HepG2 (cell line): Measurements from ENCODE around the gene TMEM183A. TPM values are rescaled to one million over a fixed set of nuclear protein-coding genes. Genes with fewer than 3 reads are reported as not detected.

ENCODE experiments used
- ARID2 ChIP-seq: sonication (generic); formaldehyde crosslinking; IDR thresholded peaks from 2 replicates; pipeline ENCODE4 v1.8.1; 2022; ENCODE audit warnings: mild to moderate bottlenecking, missing genetic modification reagents, borderline replicate concordance
- ASH2L ChIP-seq: fragments of 300-600, 200-600 bp; sonication (generic); IDR thresholded peaks from 2 replicates; pipeline ENCODE4 v1.7.0; 2017; ENCODE audit warnings: low read depth, mild to moderate bottlenecking, moderate library complexity, mixed read lengths, low read length; ENCODE audit not compliant: insufficient read length
- ATF7-NPFF ChIP-seq: sonication (generic); formaldehyde crosslinking; IDR thresholded peaks from 2 replicates; pipeline ENCODE4 v1.8.1; 2023; ENCODE audit warnings: mild to moderate bottlenecking, low read depth, missing genetic modification reagents, moderate library complexity
- DNMT3B ChIP-seq: conservative IDR thresholded peaks from 2 replicates; pipeline ENCODE4 v1.6.1; 2016; ENCODE audit warnings: missing biosample characterization, control low read depth
- HDAC1 ChIP-seq: sonication (generic); formaldehyde crosslinking; IDR thresholded peaks from 2 replicates; pipeline ENCODE4 v1.5.1; 2020; ENCODE audit warnings: mild to moderate bottlenecking, missing genetic modification reagents
- HHEX ChIP-seq: IDR thresholded peaks from 2 replicates; pipeline ENCODE4 v1.6.1; 2016; ENCODE audit warnings: control low read depth
- HNRNPLL ChIP-seq: fragments of 200-400 bp; formaldehyde crosslinking; IDR thresholded peaks from 2 replicates; pipeline ENCODE4 v1.6.1; 2017; ENCODE audit warnings: mild to moderate bottlenecking, low read depth, low read length; ENCODE audit not compliant: poor library complexity, severe bottlenecking
- ISL2 ChIP-seq: sonication (generic); formaldehyde crosslinking; IDR thresholded peaks from 2 replicates; pipeline ENCODE4 v1.5.0; 2020; ENCODE audit warnings: missing genetic modification reagents
- MXD4 ChIP-seq: IDR thresholded peaks from 2 replicates; pipeline ENCODE4 v1.6.1; 2016; ENCODE audit warnings: mild to moderate bottlenecking, missing biosample characterization, missing genetic modification reagents
- PCBP2 ChIP-seq: fragments of 200-400 bp; formaldehyde crosslinking; optimal IDR thresholded peaks from 2 replicates; pipeline ENCODE3; 2018; ENCODE audit warnings: low read length, low read depth; ENCODE audit not compliant: poor library complexity, severe bottlenecking
- POLR2AphosphoS5 ChIP-seq: IDR thresholded peaks from 2 replicates; pipeline ENCODE4 v1.6.1; 2012; ENCODE audit warnings: low read depth, low read length
- SMC3 ChIP-seq: IDR thresholded peaks from 2 replicates; pipeline ENCODE4 v1.6.1; 2011; ENCODE audit warnings: low read length, improper control_type of control experiment
- SOX5 ChIP-seq: IDR thresholded peaks from 2 replicates; pipeline ENCODE4 v1.6.1; 2016; ENCODE audit warnings: borderline replicate concordance
- ZNF24 ChIP-seq: fragments of 450-650 bp; IDR thresholded peaks from 2 replicates; pipeline ENCODE4 v1.6.1; 2017; ENCODE audit warnings: antibody characterized with exemption, mild to moderate bottlenecking
- ZNF557 ChIP-seq: sonication (generic); formaldehyde crosslinking; IDR thresholded peaks from 2 replicates; pipeline ENCODE4 v1.4.0; 2020; ENCODE audit warnings: missing genetic modification reagents
- ZNF607 ChIP-seq: sonication (generic); formaldehyde crosslinking; IDR thresholded peaks from 2 replicates; pipeline ENCODE4 v1.5.1; 2020; ENCODE audit warnings: missing genetic modification reagents, mild to moderate bottlenecking, borderline replicate concordance
- ZNF761 ChIP-seq: sonication (generic); formaldehyde crosslinking; conservative IDR thresholded peaks from 2 replicates; pipeline ENCODE4 v1.4.0; 2020; ENCODE audit warnings: mild to moderate bottlenecking, missing genetic modification reagents
- ZNF782 ChIP-seq: sonication (generic); formaldehyde crosslinking; IDR thresholded peaks from 2 replicates; pipeline ENCODE4 v1.4.0; 2020; ENCODE audit warnings: missing genetic modification reagents, mild to moderate bottlenecking, borderline replicate concordance
- ZSCAN12 ChIP-seq: sonication (generic); formaldehyde crosslinking; IDR thresholded peaks from 2 replicates; pipeline ENCODE4 v1.9.0; 2021; ENCODE audit warnings: mild to moderate bottlenecking, missing genetic modification reagents
- polyA plus RNA-seq, 8 experiments: library from polyadenylated mRNA; depleted of rRNA in 3 of 8; stranded (reverse) in 7 of 8; unstranded in 1 of 8; fragments of >200 nt; fragmentation: Illumina TruSeq in 4 of 8; extraction: Trizol in 4 of 8; gene quantifications; 2 replicates each; pipeline versions ENCODE4 v1.2.1 to v1.2.3, GENCODE V29; 2011 to 2016; ENCODE audit warnings: low read depth in 4 of 8, missing spikeins in 1 of 8, mixed read lengths in 1 of 8; ENCODE audit not compliant: insufficient read depth in 1 of 8
- total RNA-seq, 5 experiments: library from RNA; depleted of rRNA; stranded (reverse); fragments of >200 nt; fragmentation: Illumina TruSeq; extraction: Trizol; gene quantifications; 2 replicates each; pipeline ENCODE4 v1.2.3, GENCODE V29; 2016; ENCODE audit warnings: low read depth in 1 of 5
- TF ChIP-seq, protein P1 (sequence below): sonication (generic); formaldehyde crosslinking; IDR thresholded peaks from 2 replicates; pipeline ENCODE4 v1.4.0; 2020; ENCODE audit warnings: mild to moderate bottlenecking, missing genetic modification reagents
- TF ChIP-seq, protein P2 (sequence below): sonication (generic); formaldehyde crosslinking; conservative IDR thresholded peaks from 2 replicates; pipeline ENCODE4 v1.4.0; 2020; ENCODE audit warnings: missing genetic modification reagents
- TF ChIP-seq, protein P3 (sequence below): sonication (generic); formaldehyde crosslinking; IDR thresholded peaks from 2 replicates; pipeline ENCODE4 v1.4.0; 2020; ENCODE audit warnings: missing genetic modification reagents, borderline replicate concordance
- TF ChIP-seq, protein P4 (sequence below): sonication (generic); formaldehyde crosslinking; IDR thresholded peaks from 2 replicates; pipeline ENCODE4 v1.8.1; 2023; ENCODE audit warnings: missing genetic modification reagents, inconsistent platforms, borderline replicate concordance

Gene TMEM183A
- total and polyA plus RNA-seq, 2 of the 13 experiments (the other 11 are each of a cell fraction or from before 2014, with no cell fraction given), result 59.7 to 82.0 TPM

DNA sequence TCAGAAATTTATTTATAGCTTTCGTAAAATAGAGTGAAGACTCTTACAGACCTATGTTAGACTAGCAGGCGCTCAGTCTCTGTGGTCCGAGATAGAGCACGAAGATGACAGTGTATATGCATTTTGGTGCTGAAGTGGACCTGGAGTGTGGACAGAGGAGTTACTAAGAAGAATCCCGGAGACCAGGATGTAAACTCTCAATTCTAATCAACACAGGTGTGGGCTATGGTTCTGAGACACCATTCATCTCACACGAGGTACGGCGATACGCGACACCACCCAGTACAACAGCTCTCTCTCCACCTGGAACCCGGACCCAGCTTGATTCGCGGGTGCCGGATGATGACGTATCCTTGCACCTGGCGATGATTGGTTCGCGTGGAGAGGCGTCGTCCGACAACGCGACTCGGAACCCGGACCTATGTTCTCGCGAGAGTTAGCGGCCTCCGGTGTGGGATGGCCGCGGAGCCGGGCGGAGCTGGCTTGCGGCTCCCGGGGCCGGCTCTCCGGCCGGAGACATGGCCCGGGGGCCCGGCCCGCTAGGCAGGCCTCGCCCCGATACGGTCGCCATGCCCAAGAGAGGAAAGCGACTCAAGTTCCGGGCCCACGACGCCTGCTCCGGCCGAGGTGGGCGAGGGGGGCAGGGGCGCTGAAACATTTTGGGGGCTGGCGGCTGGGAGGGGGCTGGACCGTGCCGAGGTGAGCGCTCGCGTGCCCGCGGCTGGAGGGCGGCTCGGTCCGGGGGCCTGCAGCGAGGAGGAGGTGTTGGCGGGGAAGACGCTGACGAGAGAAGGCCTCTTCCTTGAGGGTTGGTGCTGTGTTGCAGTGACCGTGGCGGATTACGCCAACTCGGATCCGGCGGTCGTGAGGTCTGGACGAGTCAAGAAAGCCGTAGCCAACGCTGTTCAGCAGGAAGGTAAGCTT lies at the start of gene TMEM183A (continued):
- TF ChIP-seq, protein P1, sequence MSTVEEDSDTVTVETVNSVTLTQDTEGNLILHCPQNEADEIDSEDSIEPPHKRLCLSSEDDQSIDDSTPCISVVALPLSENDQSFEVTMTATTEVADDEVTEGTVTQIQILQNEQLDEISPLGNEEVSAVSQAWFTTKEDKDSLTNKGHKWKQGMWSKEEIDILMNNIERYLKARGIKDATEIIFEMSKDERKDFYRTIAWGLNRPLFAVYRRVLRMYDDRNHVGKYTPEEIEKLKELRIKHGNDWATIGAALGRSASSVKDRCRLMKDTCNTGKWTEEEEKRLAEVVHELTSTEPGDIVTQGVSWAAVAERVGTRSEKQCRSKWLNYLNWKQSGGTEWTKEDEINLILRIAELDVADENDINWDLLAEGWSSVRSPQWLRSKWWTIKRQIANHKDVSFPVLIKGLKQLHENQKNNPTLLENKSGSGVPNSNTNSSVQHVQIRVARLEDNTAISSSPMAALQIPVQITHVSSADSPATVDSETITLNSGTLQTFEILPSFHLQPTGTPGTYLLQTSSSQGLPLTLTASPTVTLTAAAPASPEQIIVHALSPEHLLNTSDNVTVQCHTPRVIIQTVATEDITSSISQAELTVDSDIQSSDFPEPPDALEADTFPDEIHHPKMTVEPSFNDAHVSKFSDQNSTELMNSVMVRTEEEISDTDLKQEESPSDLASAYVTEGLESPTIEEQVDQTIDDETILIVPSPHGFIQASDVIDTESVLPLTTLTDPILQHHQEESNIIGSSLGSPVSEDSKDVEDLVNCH, result 0 out of 2 replicates have a peak, but pooled peaks have one; percentile 13
- TF ChIP-seq, protein P2, sequence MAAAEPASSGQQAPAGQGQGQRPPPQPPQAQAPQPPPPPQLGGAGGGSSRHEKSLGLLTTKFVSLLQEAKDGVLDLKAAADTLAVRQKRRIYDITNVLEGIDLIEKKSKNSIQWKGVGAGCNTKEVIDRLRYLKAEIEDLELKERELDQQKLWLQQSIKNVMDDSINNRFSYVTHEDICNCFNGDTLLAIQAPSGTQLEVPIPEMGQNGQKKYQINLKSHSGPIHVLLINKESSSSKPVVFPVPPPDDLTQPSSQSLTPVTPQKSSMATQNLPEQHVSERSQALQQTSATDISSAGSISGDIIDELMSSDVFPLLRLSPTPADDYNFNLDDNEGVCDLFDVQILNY (CRISPR knock-in tag), result no peak
- TF ChIP-seq MXD4 (CRISPR knock-in tag), result 0 out of 2 replicates have a peak, but pooled peaks have one; percentile 18
- TF ChIP-seq ISL2 (CRISPR knock-in tag), result 0 out of 2 replicates have a peak, but pooled peaks have one; percentile 21
- TF ChIP-seq, protein P3, sequence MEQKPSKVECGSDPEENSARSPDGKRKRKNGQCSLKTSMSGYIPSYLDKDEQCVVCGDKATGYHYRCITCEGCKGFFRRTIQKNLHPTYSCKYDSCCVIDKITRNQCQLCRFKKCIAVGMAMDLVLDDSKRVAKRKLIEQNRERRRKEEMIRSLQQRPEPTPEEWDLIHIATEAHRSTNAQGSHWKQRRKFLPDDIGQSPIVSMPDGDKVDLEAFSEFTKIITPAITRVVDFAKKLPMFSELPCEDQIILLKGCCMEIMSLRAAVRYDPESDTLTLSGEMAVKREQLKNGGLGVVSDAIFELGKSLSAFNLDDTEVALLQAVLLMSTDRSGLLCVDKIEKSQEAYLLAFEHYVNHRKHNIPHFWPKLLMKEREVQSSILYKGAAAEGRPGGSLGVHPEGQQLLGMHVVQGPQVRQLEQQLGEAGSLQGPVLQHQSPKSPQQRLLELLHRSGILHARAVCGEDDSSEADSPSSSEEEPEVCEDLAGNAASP (CRISPR knock-in tag), result peak; percentile 34; the same call in 1 of the 2 replicates
- 0 out of 2 replicates have a peak, but pooled peaks have one; percentile 27 for TF ChIP-seq DNMT3B (CRISPR knock-in tag)
- no peak for TF ChIP-seq ZSCAN12 (CRISPR knock-in tag)
- TF ChIP-seq ZNF782, result peak; percentile 48; the same call in 1 of the 2 replicates
- no peak for TF ChIP-seq SMC3
- TF ChIP-seq, protein P4, sequence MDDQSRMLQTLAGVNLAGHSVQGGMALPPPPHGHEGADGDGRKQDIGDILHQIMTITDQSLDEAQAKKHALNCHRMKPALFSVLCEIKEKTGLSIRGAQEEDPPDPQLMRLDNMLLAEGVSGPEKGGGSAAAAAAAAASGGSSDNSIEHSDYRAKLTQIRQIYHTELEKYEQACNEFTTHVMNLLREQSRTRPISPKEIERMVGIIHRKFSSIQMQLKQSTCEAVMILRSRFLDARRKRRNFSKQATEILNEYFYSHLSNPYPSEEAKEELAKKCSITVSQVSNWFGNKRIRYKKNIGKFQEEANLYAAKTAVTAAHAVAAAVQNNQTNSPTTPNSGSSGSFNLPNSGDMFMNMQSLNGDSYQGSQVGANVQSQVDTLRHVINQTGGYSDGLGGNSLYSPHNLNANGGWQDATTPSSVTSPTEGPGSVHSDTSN (CRISPR knock-in tag), result no peak
- TF ChIP-seq HDAC1 (CRISPR knock-in tag), result peak; percentile 92; the same call in 1 of the 2 replicates
- TF ChIP-seq ZNF761 (CRISPR knock-in tag), result peak; percentile 88; the same call in 1 of the 2 replicates
- peak; percentile 38; the same call in 1 of the 2 replicates for TF ChIP-seq ZNF607 (CRISPR knock-in tag)
- 0 out of 2 replicates have a peak, but pooled peaks have one; percentile 62 for TF ChIP-seq ARID2 (CRISPR knock-in tag)
- peak; percentile 98 for TF ChIP-seq POLR2AphosphoS5
- peak; percentile 90 for TF ChIP-seq ASH2L
- TF ChIP-seq HNRNPLL, result peak; percentile 60
- TF ChIP-seq ZNF557, result no peak
- 0 out of 2 replicates have a peak, but pooled peaks have one; percentile 23 for TF ChIP-seq ATF7-NPFF
- no peak for TF ChIP-seq PCBP2
- no peak for TF ChIP-seq HHEX (CRISPR knock-in tag)
- TF ChIP-seq ZNF24, result no peak
- TF ChIP-seq SOX5 (CRISPR knock-in tag), result peak; percentile 17
